K562 (cell line): ENCODE results near the gene HNRNPF. TPM values are rescaled to one million over a fixed set of nuclear protein-coding genes. Genes with fewer than 3 reads are reported as not detected.

Source experiments
- ATF1 ChIP-seq, 2 experiments: fragments of 450-650 bp in 1 of 2; IDR thresholded peaks; 2 replicates each; pipeline ENCODE4 v1.6.1; 2016; ENCODE audit warnings: missing compliant biosample characterization in 1 of 2, missing genetic modification characterization in 1 of 2
- ATF3 ChIP-seq, 2 experiments: fragments of 450-650 bp in 1 of 2; sonication (generic) in 1 of 2; formaldehyde crosslinking in 1 of 2; IDR thresholded peaks in 1 of 2; conservative IDR thresholded peaks in 1 of 2; 2 replicates each; pipeline versions ENCODE4 v1.6.1 to v1.8.1; 2016 to 2023; ENCODE audit warnings: mild to moderate bottlenecking in 2 of 2, moderate library complexity in 2 of 2, inconsistent platforms in 1 of 2, missing genetic modification reagents in 1 of 2
- ATF7 ChIP-seq: fragments of 450-650 bp; IDR thresholded peaks from 2 replicates; pipeline ENCODE4 v1.7.1; 2014; ENCODE audit warnings: mild to moderate bottlenecking, moderate library complexity
- CBFA2T2 ChIP-seq: fragments of 450-650 bp; conservative IDR thresholded peaks from 2 replicates; pipeline ENCODE4 v1.6.1; 2017; ENCODE audit warnings: mild to moderate bottlenecking
- EGR1 ChIP-seq: fragments of 450-650 bp; conservative IDR thresholded peaks from 2 replicates; pipeline ENCODE4 v1.6.1; 2017; ENCODE audit warnings: mild to moderate bottlenecking
- ESRRA ChIP-seq: fragments of 450-650 bp; IDR thresholded peaks from 2 replicates; pipeline ENCODE4 v1.6.1; 2014; ENCODE audit warnings: low read depth, mild to moderate bottlenecking, moderate library complexity, borderline replicate concordance
- FOXK2 ChIP-seq, 2 experiments: fragments of 450-650 bp; IDR thresholded peaks in 1 of 2; conservative IDR thresholded peaks in 1 of 2; 2 replicates each; pipeline ENCODE4 v1.6.1; 2016; ENCODE audit warnings: low read depth in 2 of 2, mild to moderate bottlenecking in 1 of 2
- JUN ChIP-seq, 2 experiments: sonication (generic) in 1 of 2; formaldehyde crosslinking in 1 of 2; IDR thresholded peaks; 2 replicates each; pipeline versions ENCODE4 v1.6.1 to v1.8.0; 2012 to 2022; ENCODE audit warnings: borderline replicate concordance in 2 of 2, mild to moderate bottlenecking in 2 of 2, improper control_type of control experiment in 1 of 2, low read depth in 1 of 2, low read length in 1 of 2, missing genetic modification reagents in 1 of 2
- MEF2D ChIP-seq: conservative IDR thresholded peaks from 2 replicates; pipeline ENCODE4 v1.6.1; 2016; ENCODE audit warnings: low read depth, missing genetic modification characterization, missing compliant biosample characterization
- NFYB ChIP-seq: IDR thresholded peaks from 2 replicates; pipeline ENCODE4 v1.6.1; 2011; ENCODE audit warnings: mild to moderate bottlenecking, moderate library complexity; ENCODE audit not compliant: insufficient read length; ENCODE audit errors: extremely low read depth
- NR2C1 ChIP-seq, 2 experiments: fragments of 450-650 bp; IDR thresholded peaks; 2 replicates each; pipeline ENCODE4 v1.6.1; 2017; ENCODE audit warnings: mild to moderate bottlenecking in 2 of 2, antibody characterized with exemption in 1 of 2, inconsistent platforms in 1 of 2, missing compliant biosample characterization in 1 of 2, missing genetic modification characterization in 1 of 2
- NRF1 ChIP-seq, 2 experiments: fragments of 450-650 bp; IDR thresholded peaks in 1 of 2; conservative IDR thresholded peaks in 1 of 2; 2 replicates each; pipeline ENCODE4 v1.6.1; 2014; ENCODE audit warnings: mild to moderate bottlenecking in 2 of 2
- RBM25 ChIP-seq: fragments of 200-400 bp; formaldehyde crosslinking; IDR thresholded peaks from 2 replicates; pipeline ENCODE4 v1.6.1; 2018; ENCODE audit warnings: low read length, low read depth, moderate library complexity; ENCODE audit not compliant: severe bottlenecking
- SIRT6 ChIP-seq: IDR thresholded peaks from one replicate; pipeline ENCODE4 v1.6.1; 2012; ENCODE audit warnings: low read depth, mild to moderate bottlenecking, control low read depth, inconsistent platforms, low read length, moderate library complexity
- SOX6 ChIP-seq: fragments of 450-650 bp; IDR thresholded peaks from 2 replicates; pipeline ENCODE4 v1.6.1; 2014; ENCODE audit warnings: mild to moderate bottlenecking
- ZBTB26 ChIP-seq: fragments of 450-650 bp; formaldehyde crosslinking; IDR thresholded peaks from 2 replicates; pipeline ENCODE4 v1.4.0; 2022; ENCODE audit warnings: missing genetic modification characterization
- ZNF12 ChIP-seq: sonication (generic); formaldehyde crosslinking; IDR thresholded peaks from 2 replicates; pipeline ENCODE4 v1.4.0; 2020; ENCODE audit warnings: mild to moderate bottlenecking, missing genetic modification reagents
- ZNF253 ChIP-seq: fragments of 250-450 bp; sonication (Bioruptor Pico); conservative IDR thresholded peaks from 2 replicates; pipeline ENCODE4 v1.6.1; 2021; ENCODE audit warnings: mild to moderate bottlenecking
- polyA plus RNA-seq, 8 experiments: library from polyadenylated mRNA; depleted of rRNA in 4 of 8; stranded (reverse) in 5 of 8; unstranded in 3 of 8; fragments of >200 nt; fragmentation: Nextera tagmentation in 2 of 8; fragmentation: Illumina TruSeq in 1 of 8; extraction: Ambion mirVana in 2 of 8; extraction: Trizol in 1 of 8; gene quantifications; 2 replicates each; pipeline versions ENCODE4 v1.2.1 to v1.2.3, GENCODE V29; 2011 to 2014; ENCODE audit warnings: inconsistent platforms in 1 of 8, missing spikeins in 1 of 8
- total RNA-seq, 7 experiments: library from RNA; depleted of rRNA in 6 of 7; stranded (reverse); fragments of >200 nt in 6 of 7; fragmentation: Illumina TruSeq in 2 of 7; extraction: Trizol in 2 of 7; gene quantifications; 2 replicates each; pipeline versions ENCODE4 v1.2.1 to v1.2.3, GENCODE V29; 2011 to 2021; ENCODE audit warnings: low replicate concordance in 1 of 7
- TF ChIP-seq, protein P1 (sequence below): fragments of 200-800 bp; sonication (Bioruptor generic); IDR thresholded peaks from 2 replicates; pipeline ENCODE4 v1.6.1; 2017; ENCODE audit warnings: missing genetic modification characterization, missing compliant biosample characterization

HNRNPF gene
- total and polyA plus RNA-seq, 9 of the 15 experiments (the other 6 are each of a cell fraction or from before 2014, with no cell fraction given), result 192 to 489 (median 416) TPM

DNA sequence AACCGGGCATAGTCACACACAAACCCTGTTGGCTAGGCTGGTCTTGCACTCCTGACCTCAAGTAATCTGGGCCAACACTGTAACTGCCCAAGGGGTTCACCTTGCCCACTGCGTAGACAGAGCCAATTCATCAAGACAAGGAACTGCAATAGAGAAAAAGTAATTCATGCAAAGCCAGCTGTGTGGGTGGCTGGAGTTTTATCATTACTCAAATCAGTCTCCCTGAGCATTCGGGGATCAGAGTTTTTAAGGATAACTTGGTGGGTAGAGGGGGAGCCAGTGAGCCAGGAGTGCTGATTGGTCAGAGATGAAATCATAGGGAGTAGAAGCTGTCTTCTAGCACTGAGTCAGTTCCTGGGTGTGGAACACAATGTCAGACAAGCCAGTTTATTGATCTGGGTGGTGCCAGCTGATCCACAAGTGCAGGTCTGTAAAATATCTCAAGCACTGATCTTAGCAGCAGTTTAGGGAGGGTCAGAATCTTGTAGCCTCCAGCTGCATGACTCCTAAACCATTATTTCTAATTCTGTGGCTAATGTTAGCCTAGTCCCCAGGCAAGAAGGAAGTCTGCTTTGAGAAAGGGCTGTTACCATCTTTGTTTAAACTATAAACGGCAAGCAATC lies 53.1 kb downstream of the HNRNPF start (continued):
- TF ChIP-seq RBM25 (peak; percentile 22), ATF3 (IDR thresholded peaks at IDR 0.05) (peak; percentile 33; the same call in 1 of the 2 replicates), ATF3 (CRISPR knock-in tag; conservative IDR thresholded peaks at IDR 0.05) (no peak), NR2C1 (IDR thresholded peaks at IDR 0.05) (no peak), NR2C1 (tag; IDR thresholded peaks at IDR 0.05) (0 out of 2 replicates have a peak, but pooled peaks have one; percentile 12), SIRT6 (no peak), MEF2D (0 out of 2 replicates have a peak, but pooled peaks have one; percentile 45), CBFA2T2 (peak; percentile 19; the same call in 1 of the 2 replicates), EGR1 (peak; percentile 73), ZNF12 (CRISPR knock-in tag) (no peak), ZBTB26 (CRISPR knock-in tag) (no peak), ATF7 (peak; percentile 85), SOX6 (peak; percentile 57; the same call in 1 of the 2 replicates), ZNF253 (no peak), ATF1 (CRISPR knock-in tag; IDR thresholded peaks at IDR 0.05) (no peak), ATF1 (tag; IDR thresholded peaks at IDR 0.05) (peak; percentile 49), JUN (IDR thresholded peaks at IDR 0.05; ENCODE audit: borderline replicate concordance, low read depth, low read length) (peak; percentile 9; the same call in 1 of the 2 replicates), JUN (CRISPR knock-in tag; IDR thresholded peaks at IDR 0.05; ENCODE audit: borderline replicate concordance) (no peak), NRF1 (conservative IDR thresholded peaks at IDR 0.05 in 1 of 2, IDR thresholded peaks at IDR 0.05 in 1 of 2) (peak; percentile 31 to 51; a peak in 2 of 4 replicates), NFYB (peak; percentile 49), ESRRA (peak; percentile 11; the same call in 1 of the 2 replicates), FOXK2 (conservative IDR thresholded peaks at IDR 0.05 in 1 of 2, IDR thresholded peaks at IDR 0.05 in 1 of 2; ENCODE audit: low read depth in 2 of 2) (no peak)
- TF ChIP-seq, protein P1, sequence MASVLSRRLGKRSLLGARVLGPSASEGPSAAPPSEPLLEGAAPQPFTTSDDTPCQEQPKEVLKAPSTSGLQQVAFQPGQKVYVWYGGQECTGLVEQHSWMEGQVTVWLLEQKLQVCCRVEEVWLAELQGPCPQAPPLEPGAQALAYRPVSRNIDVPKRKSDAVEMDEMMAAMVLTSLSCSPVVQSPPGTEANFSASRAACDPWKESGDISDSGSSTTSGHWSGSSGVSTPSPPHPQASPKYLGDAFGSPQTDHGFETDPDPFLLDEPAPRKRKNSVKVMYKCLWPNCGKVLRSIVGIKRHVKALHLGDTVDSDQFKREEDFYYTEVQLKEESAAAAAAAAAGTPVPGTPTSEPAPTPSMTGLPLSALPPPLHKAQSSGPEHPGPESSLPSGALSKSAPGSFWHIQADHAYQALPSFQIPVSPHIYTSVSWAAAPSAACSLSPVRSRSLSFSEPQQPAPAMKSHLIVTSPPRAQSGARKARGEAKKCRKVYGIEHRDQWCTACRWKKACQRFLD (CRISPR knock-in tag), result peak; percentile 56; the same call in 1 of the 2 replicates
